ENCODE measurements around the gene ARSB.
A peak's percentile ranks its signal among the peaks of the same experiment; 100 is the strongest.

The ARSB gene

DNA sequence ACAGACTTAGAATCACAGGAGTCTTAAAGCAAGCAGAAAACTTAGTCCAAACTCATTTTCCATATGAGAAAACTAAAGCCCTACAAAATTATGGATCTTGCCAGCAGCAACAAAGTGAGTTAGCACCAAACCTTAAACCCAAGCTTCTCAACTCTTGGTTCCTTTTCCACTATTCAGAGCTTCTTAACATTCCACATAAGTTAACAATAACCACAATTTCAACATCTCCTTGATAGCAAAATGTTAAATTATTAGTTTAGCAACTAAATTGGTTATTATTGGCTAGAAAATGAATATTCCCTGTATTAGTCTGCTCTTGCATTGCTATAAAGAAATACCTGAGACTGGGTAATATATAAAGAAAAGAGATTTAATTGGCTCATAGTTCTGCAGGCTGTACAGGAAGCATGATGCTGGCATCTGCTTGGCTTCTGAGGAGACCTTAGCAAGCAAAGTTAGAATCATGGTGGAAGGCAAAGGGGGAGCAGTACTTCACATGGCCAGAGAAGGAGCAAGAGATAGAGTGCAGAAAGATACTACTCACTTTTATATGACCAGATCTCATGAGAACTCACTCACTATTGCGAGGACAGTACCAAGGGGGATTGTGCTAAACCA lies 26.2 kb upstream of the ARSB start:
- H3K4me3 Mint-ChIP-seq: no peak overlapping the region

GRCh38 chr5:79008362-79008761 lies 23.3 kb upstream of the ARSB start:
- Mint-ChIP-seq H3K36me3 (ENCODE audit: low read depth) (no peaks in the 10 kb centered on the region), H3K9me3 (peaks cover 9% of the 10 kb centered on the region), H3K27ac (no peak overlapping the region), H3K4me3 (no peak overlapping the region), H3K27me3 (peaks cover 3% of the 10 kb centered on the region), H3K4me1 (ENCODE audit: low read depth) (no peaks in the 10 kb centered on the region)
- intact Hi-C loops (cut with micrococcal nuclease): no loop called here

More for the DNA sequence above, 26.2 kb upstream of the ARSB start:
- H3K27ac Mint-ChIP-seq: no peak overlapping the region
- intact Hi-C loops (cut with micrococcal nuclease): no loop called here
- no peaks in the 10 kb centered on the region for H3K4me1 Mint-ChIP-seq (ENCODE audit: low read depth)
- H3K36me3 Mint-ChIP-seq (ENCODE audit: low read depth): no peaks in the 10 kb centered on the region
- peaks cover 15% of the 10 kb centered on the region for H3K9me3 Mint-ChIP-seq
- peaks cover 7% of the 10 kb centered on the region for H3K27me3 Mint-ChIP-seq

- Mint-ChIP-seq H3K4me1 (ENCODE audit: low read depth) (no peaks in the 10 kb centered on the region), H3K9me3 (peaks cover 4% of the 10 kb centered on the region), H3K36me3 (ENCODE audit: low read depth) (no peaks in the 10 kb centered on the region), H3K27me3 (peaks cover 4% of the 10 kb centered on the region), H3K27ac (no peak overlapping the region), H3K4me3 (no peak overlapping the region)
- intact Hi-C loops (cut with micrococcal nuclease): no loop called here
These were observed 22.8 kb upstream of the ARSB start for GRCh38 chr5:79007872-79008271.

- no peak overlapping the region for H3K27ac Mint-ChIP-seq
These were observed 21.0 kb upstream of the ARSB start for GRCh38 chr5:79005936-79006631.

DNA sequence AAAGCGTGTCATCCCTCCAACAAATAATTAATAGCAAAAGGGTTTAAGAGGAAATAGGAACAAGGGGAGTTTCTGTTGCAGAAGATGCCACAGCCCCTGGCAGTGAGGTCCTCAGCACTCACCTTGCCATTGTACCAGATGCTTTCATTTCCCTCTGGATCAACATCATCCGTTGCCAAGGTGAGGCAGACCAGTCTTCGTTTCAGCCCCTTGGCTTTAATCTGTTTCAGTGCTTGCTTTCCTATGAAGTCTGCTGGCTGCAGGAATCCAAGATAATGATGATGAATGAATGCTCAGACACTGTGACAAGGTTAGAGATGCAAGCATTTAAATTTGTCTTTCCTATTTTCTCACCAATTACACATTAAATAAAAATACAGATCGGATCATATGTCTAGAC lies 20.0 kb upstream of the ARSB start:
- Mint-ChIP-seq H3K9me3 (no peaks in the 10 kb centered on the region), H3K36me3 (ENCODE audit: low read depth) (no peaks in the 10 kb centered on the region), H3K4me3 (no peak overlapping the region), H3K27me3 (peaks cover 4% of the 10 kb centered on the region), H3K4me1 (ENCODE audit: low read depth) (no peaks in the 10 kb centered on the region), H3K27ac (no peak overlapping the region)
- intact Hi-C loops (cut with micrococcal nuclease): no loop called here

More at GRCh38 chr5:79005936-79006631, 21.0 kb upstream of the ARSB start:
- Mint-ChIP-seq H3K27me3 (peaks cover 4% of the 10 kb centered on the region), H3K9me3 (no peaks in the 10 kb centered on the region), H3K36me3 (ENCODE audit: low read depth) (no peaks in the 10 kb centered on the region), H3K4me1 (ENCODE audit: low read depth) (no peaks in the 10 kb centered on the region), H3K4me3 (no peak overlapping the region)
- intact Hi-C loops (cut with micrococcal nuclease): no loop called here

DNA sequence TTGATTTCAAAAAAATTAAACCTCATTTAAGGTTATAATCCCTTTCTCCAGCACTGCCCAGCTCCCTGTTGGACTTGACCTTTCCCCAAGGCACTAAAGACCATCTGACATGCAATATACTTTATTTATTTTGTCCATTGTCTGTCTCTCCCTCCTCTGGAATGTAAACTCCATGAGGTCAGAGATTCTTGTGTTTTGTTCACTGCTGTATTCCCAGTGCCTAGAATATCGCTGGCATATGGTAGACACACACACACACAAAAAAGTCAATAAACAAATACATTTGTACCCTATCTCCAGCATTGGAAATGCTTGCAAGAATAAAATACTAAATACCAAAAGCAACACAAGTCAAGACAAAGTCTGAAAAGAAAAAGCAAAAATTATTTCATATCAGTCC lies 17.3 kb upstream of the ARSB start:
- Mint-ChIP-seq H3K9me3 (no peaks in the 10 kb centered on the region), H3K27me3 (peaks cover 5% of the 10 kb centered on the region), H3K4me1 (ENCODE audit: low read depth) (no peaks in the 10 kb centered on the region), H3K4me3 (no peak overlapping the region), H3K36me3 (ENCODE audit: low read depth) (no peaks in the 10 kb centered on the region), H3K27ac (no peak overlapping the region)
- intact Hi-C loops (cut with micrococcal nuclease): no loop called here

- Mint-ChIP-seq H3K9me3 (no peaks in the 10 kb centered on the region), H3K4me1 (ENCODE audit: low read depth) (no peaks in the 10 kb centered on the region), H3K27me3 (peaks cover 5% of the 10 kb centered on the region), H3K36me3 (ENCODE audit: low read depth) (no peaks in the 10 kb centered on the region), H3K27ac (no peak overlapping the region), H3K4me3 (no peak overlapping the region)
- intact Hi-C loops (cut with micrococcal nuclease): no loop called here
These were observed 16.4 kb upstream of the ARSB start for GRCh38 chr5:79001471-79001870.

DNA sequence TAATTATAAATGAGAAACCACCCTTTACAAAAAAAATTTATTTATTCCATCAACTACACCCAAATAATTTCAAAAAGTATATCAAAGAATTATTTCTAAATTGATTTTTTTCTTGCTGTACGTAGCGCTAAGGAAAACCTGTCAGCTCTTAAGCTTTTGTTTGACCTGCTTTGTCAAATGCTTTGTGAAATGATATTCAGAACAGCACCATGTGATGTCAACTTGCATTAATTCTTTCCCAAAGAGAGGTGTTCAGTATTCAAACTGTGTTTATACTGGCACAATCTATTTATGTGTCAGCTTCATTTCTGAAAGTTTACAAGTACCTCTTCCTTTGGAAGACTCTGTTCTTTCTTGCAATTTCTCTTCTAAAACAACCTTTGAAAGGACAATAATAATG lies 12.0 kb upstream of the ARSB start:
- Mint-ChIP-seq H3K27ac (no peak overlapping the region), H3K4me3 (no peak overlapping the region), H3K36me3 (ENCODE audit: low read depth) (no peaks in the 10 kb centered on the region), H3K27me3 (peaks cover 2% of the 10 kb centered on the region), H3K9me3 (no peaks in the 10 kb centered on the region), H3K4me1 (ENCODE audit: low read depth) (peaks cover 12% of the 10 kb centered on the region)
- intact Hi-C loops (cut with micrococcal nuclease): no loop called here

GRCh38 chr5:78995521-78996007 lies 10.5 kb upstream of the ARSB start:
- intact Hi-C loops (cut with micrococcal nuclease): no loop called here
- H3K9me3 Mint-ChIP-seq: no peaks in the 10 kb centered on the region
- H3K27ac Mint-ChIP-seq: no peak overlapping the region
- H3K27me3 Mint-ChIP-seq: peaks cover 2% of the 10 kb centered on the region
- H3K4me1 Mint-ChIP-seq (ENCODE audit: low read depth): peaks cover 12% of the 10 kb centered on the region
- H3K4me3 Mint-ChIP-seq: no peak overlapping the region
- no peaks in the 10 kb centered on the region for H3K36me3 Mint-ChIP-seq (ENCODE audit: low read depth)

GRCh38 chr5:78993165-78993564 lies 8.1 kb upstream of the ARSB start:
- Mint-ChIP-seq H3K27me3 (peaks cover 3% of the 10 kb centered on the region), H3K27ac (peak overlapping the region; percentile 17), H3K4me1 (ENCODE audit: low read depth) (peaks cover 12% of the 10 kb centered on the region), H3K4me3 (no peak overlapping the region), H3K36me3 (ENCODE audit: low read depth) (no peaks in the 10 kb centered on the region), H3K9me3 (no peaks in the 10 kb centered on the region)
- intact Hi-C loops (cut with micrococcal nuclease): no loop called here

DNA sequence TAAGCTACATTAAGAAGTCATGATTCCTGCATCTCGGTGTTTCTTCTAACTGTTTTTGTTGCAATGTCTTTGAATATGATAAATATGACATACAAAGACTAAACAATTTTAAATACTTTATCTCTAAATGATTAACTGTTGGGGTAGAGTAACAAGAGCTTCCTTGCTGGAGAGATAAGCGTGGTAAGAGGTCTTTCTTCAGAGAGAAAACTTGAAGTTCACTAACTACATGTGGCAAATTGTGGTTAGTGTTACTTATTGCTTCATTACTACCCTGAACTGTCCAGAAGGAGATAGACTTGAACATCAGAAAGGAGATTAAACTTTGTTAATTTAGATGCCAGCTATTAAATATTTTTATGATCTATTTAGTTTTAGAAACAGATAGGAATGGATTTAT lies 7.0 kb upstream of the ARSB start:
- Mint-ChIP-seq H3K9me3 (no peaks in the 10 kb centered on the region), H3K36me3 (ENCODE audit: low read depth) (no peaks in the 10 kb centered on the region), H3K4me3 (no peak overlapping the region), H3K27me3 (peaks cover 3% of the 10 kb centered on the region), H3K27ac (no peak overlapping the region), H3K4me1 (ENCODE audit: low read depth) (peaks cover 12% of the 10 kb centered on the region)
- intact Hi-C loops (cut with micrococcal nuclease): no loop called here

DNA sequence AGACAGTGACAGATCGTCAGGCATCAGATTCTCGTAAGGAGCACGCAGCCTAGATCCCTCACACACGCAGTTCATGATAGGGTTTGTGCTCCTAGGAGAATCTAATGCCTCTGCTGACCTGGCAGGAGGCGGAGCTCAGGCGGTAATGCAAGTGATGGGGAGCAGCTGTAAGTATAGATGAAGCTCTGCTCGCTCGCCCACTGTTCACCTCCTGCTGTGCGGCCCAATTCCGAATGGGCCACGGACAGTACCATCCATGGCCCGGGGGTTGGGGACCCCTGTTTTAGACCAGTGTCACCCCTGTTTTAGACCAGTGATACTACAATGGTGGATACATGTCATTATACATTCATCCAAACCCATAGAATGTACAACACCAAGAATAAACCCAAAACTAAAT lies 4.0 kb upstream of the ARSB start:
- no peak overlapping the region for H3K4me3 Mint-ChIP-seq
- peaks cover 3% of the 10 kb centered on the region for H3K27me3 Mint-ChIP-seq
- intact Hi-C loops (cut with micrococcal nuclease): no loop called here
- H3K4me1 Mint-ChIP-seq (ENCODE audit: low read depth): peaks cover 14% of the 10 kb centered on the region
- H3K9me3 Mint-ChIP-seq: no peaks in the 10 kb centered on the region
- no peak overlapping the region for H3K27ac Mint-ChIP-seq
- no peaks in the 10 kb centered on the region for H3K36me3 Mint-ChIP-seq (ENCODE audit: low read depth)

GRCh38 chr5:78985725-78986223 lies 664 bp upstream of the ARSB start:
- intact Hi-C loops (cut with micrococcal nuclease): no loop called here
- H3K4me1 Mint-ChIP-seq (ENCODE audit: low read depth): peaks cover 29% of the 10 kb centered on the region
- H3K9me3 Mint-ChIP-seq: no peaks in the 10 kb centered on the region
- peak overlapping the region; percentile 90 for H3K4me3 Mint-ChIP-seq
- no peaks in the 10 kb centered on the region for H3K36me3 Mint-ChIP-seq (ENCODE audit: low read depth)
- peaks cover 3% of the 10 kb centered on the region for H3K27me3 Mint-ChIP-seq
- H3K27ac Mint-ChIP-seq: peak overlapping the region; percentile 93

GRCh38 chr5:78984439-78985115 lies 533 bp downstream of the ARSB start:
- Mint-ChIP-seq H3K4me3 (peak overlapping the region; percentile 90), H3K9me3 (no peaks in the 10 kb centered on the region), H3K36me3 (ENCODE audit: low read depth) (no peaks in the 10 kb centered on the region), H3K4me1 (ENCODE audit: low read depth) (peaks cover 39% of the 10 kb centered on the region), H3K27ac (peak overlapping the region; percentile 93), H3K27me3 (no peaks in the 10 kb centered on the region)
- intact Hi-C loops (cut with micrococcal nuclease): no loop called here

All from dendritic cell treated with granulocyte-macrophage colony-stimulating factor and Interleukin-4, amounts not matched to agents 40 ng/mL and 50 ng/mL, for 4 days (primary cell).